AG09309 (cell line): ENCODE results near the gene CACNA1B.

Source experiments
- DNase-seq: peaks from one replicate; pipeline ENCODE4 v3.0.0-alpha.2; 2010; ENCODE audit warnings: low read depth
- H3K4me3 ChIP-seq: 2 replicates; pipeline ENCODE4 v1.5.1; 2011; ENCODE audit warnings: mild to moderate bottlenecking, low read depth, low read length, moderate library complexity; ENCODE audit not compliant: control insufficient read depth
- CTCF ChIP-seq: IDR thresholded peaks from 2 replicates; pipeline ENCODE4 v1.5.1; 2011; ENCODE audit warnings: mild to moderate bottlenecking, low read depth, low read length, inconsistent platforms; ENCODE audit not compliant: insufficient read depth, control insufficient read depth; ENCODE audit errors: missing control alignments

CACNA1B gene

GRCh38 chr9:138060881-138061280 is 183.3 kb downstream of the CACNA1B start:
- H3K4me3 ChIP-seq = no peak overlapping the region
- no peak for TF ChIP-seq CTCF
- DNase-seq = no peak

- H3K4me3 ChIP-seq = no peak overlapping the region
- no peak for TF ChIP-seq CTCF
- DNase-seq = no peak
These were observed 184.0 kb downstream of the CACNA1B start for GRCh38 chr9:138061631-138062030.

GRCh38 chr9:138062196-138062595 is 184.6 kb downstream of the CACNA1B start:
- no peak for TF ChIP-seq CTCF
- no peak overlapping the region for H3K4me3 ChIP-seq
- DNase-seq = no peak

GRCh38 chr9:138063033-138063432 is 185.5 kb downstream of the CACNA1B start:
- no peak for DNase-seq
- H3K4me3 ChIP-seq = no peak overlapping the region
- TF ChIP-seq CTCF = no peak

- H3K4me3 ChIP-seq = no peak overlapping the region
- no peak for TF ChIP-seq CTCF
- DNase-seq = no peak
These were observed 186.2 kb downstream of the CACNA1B start for GRCh38 chr9:138063785-138064184.

- DNase-seq = no peak
These were observed 187.0 kb downstream of the CACNA1B start for GRCh38 chr9:138064547-138064946.

More at GRCh38 chr9:138064547-138064946, 187.0 kb downstream of the CACNA1B start:
- no peak overlapping the region for H3K4me3 ChIP-seq
- TF ChIP-seq CTCF = no peak
